ENCODE results near the gene OR5V1.
"Not testable (repeated sequence)": the region's sequence is repeated elsewhere in the genome, so short reads cannot be mapped to it uniquely, and the experiment has no call there.

OR5V1 gene

GRCh38 chr6:29368765-29369164, at the start of gene OR5V1:
OR5V1 (minus strand) TSS chr6:29368865; CDS start chr6:29356195, 12,670 bp downstream.
- no peak for DNase-seq

GRCh38 chr6:29414588-29414987, 45.9 kb upstream of the OR5V1 start, which contains the start of gene OR12D1:
OR12D1 (plus strand) TSS chr6:29414928.
- DNase-seq, result no peak

- no peak for DNase-seq
Observed at GRCh38 chr6:29403801-29404200, 35.1 kb upstream of the OR5V1 start.

DNA sequence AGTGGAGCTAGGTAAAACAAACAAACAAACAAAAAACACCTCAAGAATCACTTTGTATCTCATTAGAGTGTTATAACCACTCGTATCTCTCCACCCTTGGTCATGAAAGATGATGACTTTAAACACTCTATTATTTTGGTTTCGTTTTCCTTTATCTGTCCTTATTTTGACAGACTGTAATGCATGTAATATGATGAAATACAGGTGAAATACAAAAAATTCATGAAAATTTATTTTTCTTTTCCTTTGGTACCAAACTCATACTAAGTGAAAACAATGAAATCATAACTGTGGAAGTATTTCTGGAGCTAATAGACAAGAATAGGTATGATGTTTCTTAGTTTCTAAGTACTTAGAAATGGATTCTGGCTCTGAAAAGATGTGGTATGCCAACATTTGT, 30.9 kb upstream of the OR5V1 start:
- no peak for DNase-seq

- no peak for DNase-seq
Observed at GRCh38 chr6:29395331-29395730, 26.7 kb upstream of the OR5V1 start, which contains the start of gene OR12D2. OR12D2 (plus strand) TSS chr6:29395631; CDS start chr6:29396700, 1,069 bp downstream.

GRCh38 chr6:29388533-29388932, 19.9 kb upstream of the OR5V1 start:
- DNase-seq, result no peak

GRCh38 chr6:29376003-29376402, 7.3 kb upstream of the OR5V1 start:
- DNase-seq, result no peak

DNA sequence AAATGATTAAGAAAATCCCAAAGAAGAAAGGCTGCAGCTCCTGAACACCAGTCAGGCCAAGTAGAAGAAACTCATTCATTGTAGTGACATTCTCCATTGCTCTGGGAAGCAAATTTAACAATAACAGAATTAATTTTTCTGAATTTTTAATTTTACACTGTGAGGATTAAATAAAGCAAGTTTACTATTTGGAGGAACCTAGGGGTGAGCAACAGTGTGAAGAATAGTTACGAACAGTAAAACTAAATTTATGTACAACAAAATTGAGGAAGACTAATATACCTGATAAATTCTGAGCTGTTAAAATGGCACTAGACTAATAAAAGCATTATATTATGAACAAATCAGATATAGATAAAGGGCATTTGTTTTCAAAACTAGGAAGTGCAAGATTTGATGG, 6.5 kb upstream of the OR5V1 start, which contains the start of gene OR12D3:
TSS of gene OR12D3 (minus strand) at position 101 of the 400 bp plus-strand sequence. CDS start at position 97, 4 bp downstream.
- no peak for DNase-seq

DNA sequence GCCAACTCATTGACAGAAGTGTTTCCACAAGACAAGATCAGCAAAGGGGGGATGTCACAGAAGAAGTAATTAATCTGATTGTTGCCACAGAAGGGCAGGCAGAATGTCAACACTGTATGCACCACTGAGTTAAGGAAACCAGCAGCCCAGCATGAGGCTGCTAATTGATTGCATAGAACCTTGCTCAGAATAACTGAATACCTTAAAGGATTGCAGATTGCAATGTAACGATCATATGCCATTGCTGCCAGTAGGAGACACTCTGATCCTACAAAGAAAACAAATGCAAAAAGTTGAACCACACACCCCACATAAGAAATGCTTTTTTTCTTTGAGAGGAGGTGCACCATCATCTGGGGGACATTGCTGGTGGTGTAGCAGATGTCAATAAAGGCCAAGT, 13.1 kb downstream of the OR5V1 start:
- DNase-seq, result no peak

- DNase-seq, result no peak
Observed at GRCh38 chr6:29354980-29355379, 13.7 kb downstream of the OR5V1 start.

DNA sequence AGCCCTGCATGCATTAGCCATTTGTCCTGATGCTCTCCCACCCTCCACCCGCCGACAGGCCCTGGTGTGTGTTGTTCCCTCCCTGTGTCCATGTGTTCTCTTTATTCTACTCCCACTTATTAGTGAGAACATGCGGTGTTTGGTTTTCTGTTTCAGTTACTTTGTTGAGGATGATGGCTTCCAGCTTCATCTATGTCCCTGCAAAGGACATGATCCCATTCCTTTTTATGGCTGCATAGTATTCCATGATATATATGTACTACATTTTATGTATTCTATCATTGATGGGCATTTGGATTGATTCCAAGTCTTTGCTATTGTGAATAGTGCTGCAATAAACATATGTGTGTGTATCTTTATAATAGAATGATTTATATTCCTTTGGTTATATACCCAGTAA, 19.3 kb downstream of the OR5V1 start:
- DNase-seq, result not testable (repeated sequence)

GRCh38 chr6:29345380-29345779, 23.3 kb downstream of the OR5V1 start:
- DNase-seq, result no peak

DNA sequence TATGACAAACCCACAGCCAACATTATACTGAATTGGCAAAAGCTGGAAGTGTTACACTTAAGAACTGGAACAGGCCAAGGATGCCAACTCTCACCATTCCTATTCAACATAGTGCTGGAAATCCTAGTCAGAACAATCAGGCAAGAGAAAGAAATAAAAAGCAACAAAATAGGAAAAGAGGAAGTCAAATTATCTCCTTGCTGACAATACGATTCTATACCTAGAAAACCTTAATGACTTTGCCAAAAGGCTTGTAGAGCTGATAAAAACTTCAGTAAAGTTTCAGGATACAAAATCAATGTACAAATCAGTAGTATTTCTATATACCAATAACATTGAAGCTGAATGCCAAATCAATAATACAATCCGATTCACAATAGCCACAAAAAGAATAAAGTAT, 32.4 kb downstream of the OR5V1 start:
- no peak for DNase-seq

- no peak for DNase-seq
Observed at GRCh38 chr6:29332676-29333075, 36.0 kb downstream of the OR5V1 start.

GRCh38 chr6:29325777-29326176, 42.9 kb downstream of the OR5V1 start:
- no peak for DNase-seq

DNA sequence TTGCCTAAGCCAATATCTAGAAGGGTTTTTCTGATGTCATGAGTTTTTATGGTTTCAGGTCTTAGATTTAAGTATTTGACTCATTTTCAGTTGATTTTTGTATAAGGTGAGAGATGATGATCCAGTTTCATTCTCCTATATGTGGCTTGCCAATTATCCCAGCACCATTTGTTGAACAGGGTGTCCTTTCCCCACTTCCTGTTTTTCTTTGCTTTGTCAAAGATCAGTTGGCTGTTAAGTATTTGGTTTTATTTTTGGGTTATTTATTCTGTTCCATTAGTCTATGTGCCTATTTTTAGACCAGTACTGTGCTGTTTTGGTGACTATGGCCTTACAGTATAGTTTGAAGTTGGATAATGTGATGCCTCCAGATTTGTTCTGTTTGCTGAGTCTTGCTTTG, 45.3 kb downstream of the OR5V1 start:
- DNase-seq, result not testable (repeated sequence)

DNA sequence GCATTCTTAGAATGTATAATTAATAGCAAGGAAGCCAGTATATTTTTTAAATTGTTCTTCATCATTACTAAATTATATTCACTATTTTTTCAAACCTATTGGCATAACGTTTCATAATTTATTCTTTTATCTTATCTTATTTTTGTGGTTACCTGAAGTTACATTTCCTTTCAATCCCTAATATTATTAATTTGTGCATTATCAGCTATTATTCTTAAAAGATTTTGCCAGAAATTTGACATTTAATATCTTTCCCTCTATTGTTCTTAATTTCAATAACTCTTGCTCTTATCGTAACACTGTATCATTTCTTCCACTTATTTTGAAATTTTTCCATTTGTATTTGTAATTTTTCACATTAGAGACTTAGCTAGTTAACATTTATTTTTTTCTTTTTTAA, 48.7 kb downstream of the OR5V1 start:
- DNase-seq, result no peak

All from cerebellar nuclear complex (tissue), 1 donor.